HEK293 (cell line): Measurements from ENCODE around the gene AEN.

ENCODE experiments used
- CTCF ChIA-PET: fragments of 350-600 bp; formaldehyde crosslinking; extraction: SDS; loops from one replicate; lab custom pipeline; 2021; ENCODE audit warnings: antibody characterized with exemption; lab: Yijun Ruan, JAX
- POLR2A ChIA-PET: fragments of 300-600 bp; formaldehyde crosslinking; extraction: SDS; loops from one replicate; lab custom pipeline; 2020; ENCODE audit warnings: antibody characterized with exemption, inconsistent platforms; lab: Yijun Ruan, JAX
- H3K27ac ChIP-seq: fragments of 200-500 bp; sonication (Bioruptor generic); 2 replicates; pipeline ENCODE4 v1.5.1; 2014; ENCODE audit warnings: low read depth, low read length, control low read depth, inconsistent platforms; ENCODE audit errors: extremely low read depth
- H3K36me3 ChIP-seq, 2 experiments: fragments of 200-500 bp in 1 of 2; sonication (Bioruptor generic) in 1 of 2; 1 replicate in 1 of 2; 2 replicates in 1 of 2; pipeline ENCODE4 v1.5.1; 2014 to 2017; ENCODE audit warnings: inconsistent platforms in 2 of 2, low read length in 2 of 2; ENCODE audit not compliant: control insufficient read depth in 2 of 2, insufficient read depth in 1 of 2
- H3K4me1 ChIP-seq: fragments of 200-500 bp; sonication (Bioruptor generic); 2 replicates; pipeline ENCODE4 v1.5.1; 2014; ENCODE audit warnings: mild to moderate bottlenecking, low read length, inconsistent platforms; ENCODE audit not compliant: control insufficient read depth, insufficient read depth
- H3K4me3 ChIP-seq: 2 replicates; pipeline ENCODE4 v1.5.1; 2011; ENCODE audit warnings: low read depth, mild to moderate bottlenecking, control low read depth, low read length, moderate library complexity
- H3K9me3 ChIP-seq: fragments of 200-500 bp; sonication (Bioruptor generic); 2 replicates; pipeline ENCODE4 v1.5.1; 2014; ENCODE audit warnings: low read depth, low read length, inconsistent platforms; ENCODE audit not compliant: control insufficient read depth, insufficient read depth
- GLIS1 ChIP-seq: fragments of 450-650 bp; formaldehyde crosslinking; IDR thresholded peaks from 2 replicates; pipeline ENCODE4 v1.5.1; 2016; ENCODE audit warnings: missing biosample characterization, missing genetic modification characterization
- PRDM6 ChIP-seq: fragments of 450-650 bp; formaldehyde crosslinking; IDR thresholded peaks from 2 replicates; pipeline ENCODE4 v1.5.1; 2017; ENCODE audit warnings: missing biosample characterization, missing genetic modification characterization
- REST ChIP-seq: fragments of 450-650 bp; formaldehyde crosslinking; IDR thresholded peaks from 2 replicates; pipeline ENCODE4 v1.5.1; 2016; ENCODE audit warnings: missing biosample characterization, missing genetic modification characterization
- ZBTB1 ChIP-seq: fragments of 450-650 bp; formaldehyde crosslinking; IDR thresholded peaks from 2 replicates; pipeline ENCODE4 v1.5.1; 2016; ENCODE audit warnings: missing biosample characterization, missing genetic modification characterization
- ZBTB20 ChIP-seq: fragments of 450-650 bp; formaldehyde crosslinking; IDR thresholded peaks from 2 replicates; pipeline ENCODE4 v1.5.1; 2016; ENCODE audit warnings: missing biosample characterization, missing genetic modification characterization
- ZBTB8A ChIP-seq: fragments of 450-650 bp; formaldehyde crosslinking; IDR thresholded peaks from 2 replicates; pipeline ENCODE4 v1.5.1; 2016; ENCODE audit warnings: missing biosample characterization, missing genetic modification characterization
- ZNF146 ChIP-seq: fragments of 450-650 bp; formaldehyde crosslinking; IDR thresholded peaks from 2 replicates; pipeline ENCODE4 v1.5.1; 2016; ENCODE audit warnings: missing biosample characterization, missing genetic modification characterization
- ZNF214 ChIP-seq: fragments of 450-650 bp; formaldehyde crosslinking; IDR thresholded peaks from 2 replicates; pipeline ENCODE4 v1.5.1; 2017; ENCODE audit warnings: missing biosample characterization, mild to moderate bottlenecking, missing genetic modification characterization, borderline replicate concordance
- ZNF23 ChIP-seq: fragments of 450-650 bp; formaldehyde crosslinking; IDR thresholded peaks from 2 replicates; pipeline ENCODE4 v1.5.1; 2016; ENCODE audit warnings: missing biosample characterization, missing genetic modification characterization, borderline replicate concordance
- ZNF26 ChIP-seq: fragments of 450-650 bp; formaldehyde crosslinking; IDR thresholded peaks from 2 replicates; pipeline ENCODE4 v1.5.1; 2016; ENCODE audit warnings: missing biosample characterization, missing genetic modification characterization
- ZNF548 ChIP-seq: fragments of 450-650 bp; formaldehyde crosslinking; IDR thresholded peaks from 2 replicates; pipeline ENCODE4 v1.5.1; 2016; ENCODE audit warnings: missing biosample characterization, missing genetic modification characterization
- ZNF624 ChIP-seq: fragments of 450-650 bp; formaldehyde crosslinking; IDR thresholded peaks from 2 replicates; pipeline ENCODE4 v1.5.1; 2017; ENCODE audit warnings: missing biosample characterization, missing genetic modification characterization
- TF ChIP-seq, protein P1 (sequence below): fragments of 450-650 bp; formaldehyde crosslinking; IDR thresholded peaks from 2 replicates; pipeline ENCODE4 v1.5.1; 2016; ENCODE audit warnings: missing biosample characterization, missing genetic modification characterization
- TF ChIP-seq, protein P2 (sequence below): fragments of 450-650 bp; formaldehyde crosslinking; IDR thresholded peaks from 2 replicates; pipeline ENCODE4 v1.5.1; 2016; ENCODE audit warnings: missing biosample characterization, missing genetic modification characterization

Gene AEN

DNA sequence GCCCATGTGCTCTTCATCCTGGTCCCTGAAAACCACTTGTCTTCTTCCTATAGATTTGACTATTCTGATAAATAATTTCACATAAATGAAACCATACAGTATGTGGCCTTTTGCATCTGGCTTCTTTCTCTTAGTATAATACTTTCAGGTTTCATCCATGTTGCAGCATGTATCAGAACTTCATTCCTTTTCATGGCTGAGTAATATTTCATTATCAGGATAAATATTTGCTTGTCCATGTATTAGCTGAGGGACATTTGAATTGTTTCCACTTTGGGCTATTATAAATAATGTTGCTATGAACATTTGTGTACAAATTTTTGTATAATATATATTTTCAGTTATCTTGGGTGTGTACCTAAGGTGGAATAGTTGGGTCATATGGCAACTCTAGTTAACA is 29.8 kb upstream of the AEN start:
- TF ChIP-seq ZNF26 (tag by site-specific recombination) = no peak
- TF ChIP-seq ZNF548 (tag by site-specific recombination) = no peak
- no peak for TF ChIP-seq ZBTB1 (tag by site-specific recombination)
- no peak for TF ChIP-seq ZBTB20 (tag by site-specific recombination)
- no peak for TF ChIP-seq ZNF624 (tag by site-specific recombination)
- TF ChIP-seq ZNF146 (tag by site-specific recombination) = peak; percentile 91
- no peak for TF ChIP-seq PRDM6
- no peak for TF ChIP-seq GLIS1 (tag by site-specific recombination)
- no peak for TF ChIP-seq REST (tag by site-specific recombination)
- no peaks in the 10 kb centered on the region for H3K9me3 ChIP-seq
- no peak overlapping the region for H3K4me3 ChIP-seq
- POLR2A ChIA-PET = no interaction called here
- H3K4me1 ChIP-seq = peaks cover 15% of the 10 kb centered on the region; the same call in 1 of the 2 replicates
- no peaks in the 10 kb centered on the region for H3K36me3 ChIP-seq
- CTCF ChIA-PET = no interaction called here
- H3K27ac ChIP-seq = no peak overlapping the region

GRCh38 chr15:88603885-88604284 is 17.3 kb upstream of the AEN start:
- H3K4me3 ChIP-seq = no peak overlapping the region
- ChIA-PET CTCF (no interaction called here), POLR2A (no interaction called here)
- no peaks in the 10 kb centered on the region for H3K9me3 ChIP-seq
- TF ChIP-seq ZNF214 (tag by site-specific recombination) (no peak), ZBTB8A (tag by site-specific recombination) (no peak), ZNF23 (tag by site-specific recombination) (no peak)
- TF ChIP-seq, protein P1, sequence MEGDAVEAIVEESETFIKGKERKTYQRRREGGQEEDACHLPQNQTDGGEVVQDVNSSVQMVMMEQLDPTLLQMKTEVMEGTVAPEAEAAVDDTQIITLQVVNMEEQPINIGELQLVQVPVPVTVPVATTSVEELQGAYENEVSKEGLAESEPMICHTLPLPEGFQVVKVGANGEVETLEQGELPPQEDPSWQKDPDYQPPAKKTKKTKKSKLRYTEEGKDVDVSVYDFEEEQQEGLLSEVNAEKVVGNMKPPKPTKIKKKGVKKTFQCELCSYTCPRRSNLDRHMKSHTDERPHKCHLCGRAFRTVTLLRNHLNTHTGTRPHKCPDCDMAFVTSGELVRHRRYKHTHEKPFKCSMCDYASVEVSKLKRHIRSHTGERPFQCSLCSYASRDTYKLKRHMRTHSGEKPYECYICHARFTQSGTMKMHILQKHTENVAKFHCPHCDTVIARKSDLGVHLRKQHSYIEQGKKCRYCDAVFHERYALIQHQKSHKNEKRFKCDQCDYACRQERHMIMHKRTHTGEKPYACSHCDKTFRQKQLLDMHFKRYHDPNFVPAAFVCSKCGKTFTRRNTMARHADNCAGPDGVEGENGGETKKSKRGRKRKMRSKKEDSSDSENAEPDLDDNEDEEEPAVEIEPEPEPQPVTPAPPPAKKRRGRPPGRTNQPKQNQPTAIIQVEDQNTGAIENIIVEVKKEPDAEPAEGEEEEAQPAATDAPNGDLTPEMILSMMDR (tag by site-specific recombination) = 0 out of 2 replicates have a peak, but pooled peaks have one; percentile 14
- TF ChIP-seq, protein P2, sequence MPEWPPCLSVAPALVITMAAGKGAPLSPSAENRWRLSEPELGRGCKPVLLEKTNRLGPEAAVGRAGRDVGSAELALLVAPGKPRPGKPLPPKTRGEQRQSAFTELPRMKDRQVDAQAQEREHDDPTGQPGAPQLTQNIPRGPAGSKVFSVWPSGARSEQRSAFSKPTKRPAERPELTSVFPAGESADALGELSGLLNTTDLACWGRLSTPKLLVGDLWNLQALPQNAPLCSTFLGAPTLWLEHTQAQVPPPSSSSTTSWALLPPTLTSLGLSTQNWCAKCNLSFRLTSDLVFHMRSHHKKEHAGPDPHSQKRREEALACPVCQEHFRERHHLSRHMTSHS (tag by site-specific recombination) = no peak
- no peak overlapping the region for H3K27ac ChIP-seq
- no peaks in the 10 kb centered on the region for H3K36me3 ChIP-seq
- H3K4me1 ChIP-seq = peaks cover 18% of the 10 kb centered on the region
